Astrocyte (in vitro differentiated cells and primary cell): ENCODE results near the gene ZNF488.
"Not testable (repeated sequence)": the region's sequence is repeated elsewhere in the genome, so short reads cannot be mapped to it uniquely, and the experiment has no call there.

Experiments
- EZH2 ChIP-seq: IDR thresholded peaks from 2 replicates; pipeline ENCODE4 v1.6.1; 2012; ENCODE audit warnings: mild to moderate bottlenecking, low read length, inconsistent platforms; ENCODE audit not compliant: insufficient read depth
- TF ChIP-seq, protein P1 (sequence below): IDR thresholded peaks from 2 replicates; pipeline ENCODE4 v1.5.1; 2011; ENCODE audit warnings: low read depth, mild to moderate bottlenecking, inconsistent platforms, low read length, moderate library complexity; ENCODE audit not compliant: insufficient read depth

DNA sequence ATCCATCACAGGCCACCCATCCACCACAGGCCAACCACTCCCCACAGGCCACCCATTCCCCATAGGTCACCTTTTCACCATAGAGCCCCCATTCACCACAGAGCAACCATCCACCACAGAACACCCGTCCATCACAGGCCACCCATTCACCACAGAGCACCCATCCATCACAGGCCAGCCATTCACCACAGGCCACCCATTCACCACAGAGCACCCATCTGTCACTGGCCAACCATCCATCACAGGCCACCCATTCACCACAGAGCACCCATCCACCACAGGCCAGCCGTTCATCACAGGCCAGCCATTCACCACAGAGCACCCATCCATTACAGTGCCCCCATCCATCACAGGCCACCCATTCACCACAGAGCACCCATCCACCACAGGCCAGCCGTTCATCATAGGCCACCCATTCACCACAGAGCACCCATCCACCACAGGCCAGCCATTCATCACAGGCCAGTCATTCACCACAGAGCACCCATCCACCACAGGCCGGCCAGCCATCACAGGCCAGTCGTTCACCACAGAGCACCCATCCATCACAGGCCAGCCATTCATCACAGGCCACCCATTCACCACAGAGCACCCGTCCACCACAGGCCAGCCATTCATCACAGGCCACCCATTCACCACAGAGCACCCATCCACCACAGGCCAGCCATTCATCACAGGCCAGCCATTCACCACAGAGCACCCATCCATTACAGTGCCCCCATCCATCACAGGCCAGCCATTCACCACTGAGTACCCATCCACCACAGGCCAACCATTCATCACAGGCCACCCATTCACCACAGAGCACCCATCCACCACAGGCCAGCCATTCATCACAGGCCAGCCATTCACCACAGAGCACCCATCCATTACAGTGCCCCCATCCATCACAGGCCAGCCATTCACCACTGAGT is 32.5 kb upstream of the ZNF488 start:
- TF ChIP-seq, protein P1, sequence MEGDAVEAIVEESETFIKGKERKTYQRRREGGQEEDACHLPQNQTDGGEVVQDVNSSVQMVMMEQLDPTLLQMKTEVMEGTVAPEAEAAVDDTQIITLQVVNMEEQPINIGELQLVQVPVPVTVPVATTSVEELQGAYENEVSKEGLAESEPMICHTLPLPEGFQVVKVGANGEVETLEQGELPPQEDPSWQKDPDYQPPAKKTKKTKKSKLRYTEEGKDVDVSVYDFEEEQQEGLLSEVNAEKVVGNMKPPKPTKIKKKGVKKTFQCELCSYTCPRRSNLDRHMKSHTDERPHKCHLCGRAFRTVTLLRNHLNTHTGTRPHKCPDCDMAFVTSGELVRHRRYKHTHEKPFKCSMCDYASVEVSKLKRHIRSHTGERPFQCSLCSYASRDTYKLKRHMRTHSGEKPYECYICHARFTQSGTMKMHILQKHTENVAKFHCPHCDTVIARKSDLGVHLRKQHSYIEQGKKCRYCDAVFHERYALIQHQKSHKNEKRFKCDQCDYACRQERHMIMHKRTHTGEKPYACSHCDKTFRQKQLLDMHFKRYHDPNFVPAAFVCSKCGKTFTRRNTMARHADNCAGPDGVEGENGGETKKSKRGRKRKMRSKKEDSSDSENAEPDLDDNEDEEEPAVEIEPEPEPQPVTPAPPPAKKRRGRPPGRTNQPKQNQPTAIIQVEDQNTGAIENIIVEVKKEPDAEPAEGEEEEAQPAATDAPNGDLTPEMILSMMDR, result not testable (repeated sequence)
- not testable (repeated sequence) for TF ChIP-seq EZH2
